Gastrocnemius medialis (tissue), 4 donors: ENCODE measurements around the gene PRIMPOL.

Experiments used
- POLR2A ChIP-seq, 2 donors: fragments of 450-650 bp; IDR thresholded peaks; one replicate each; pipeline ENCODE4 v1.6.1; 2017; ENCODE audit warnings: antibody characterized with exemption in 2 of 2, mild to moderate bottlenecking in 2 of 2, moderate library complexity in 2 of 2
- TF ChIP-seq, protein P1 (sequence below), 5 experiments: fragments of 450-650 bp in 3 of 5; fragments of 200-600 bp in 2 of 5; sonication (generic) in 2 of 5; IDR thresholded peaks in 4 of 5; conservative IDR thresholded peaks in 1 of 5; 1 replicate in 4 of 5; 2 replicates in 1 of 5; pipeline ENCODE4 v1.5.1; 2016 to 2019; ENCODE audit warnings: antibody characterized with exemption in 5 of 5, mild to moderate bottlenecking in 3 of 5, moderate library complexity in 3 of 5

DNA sequence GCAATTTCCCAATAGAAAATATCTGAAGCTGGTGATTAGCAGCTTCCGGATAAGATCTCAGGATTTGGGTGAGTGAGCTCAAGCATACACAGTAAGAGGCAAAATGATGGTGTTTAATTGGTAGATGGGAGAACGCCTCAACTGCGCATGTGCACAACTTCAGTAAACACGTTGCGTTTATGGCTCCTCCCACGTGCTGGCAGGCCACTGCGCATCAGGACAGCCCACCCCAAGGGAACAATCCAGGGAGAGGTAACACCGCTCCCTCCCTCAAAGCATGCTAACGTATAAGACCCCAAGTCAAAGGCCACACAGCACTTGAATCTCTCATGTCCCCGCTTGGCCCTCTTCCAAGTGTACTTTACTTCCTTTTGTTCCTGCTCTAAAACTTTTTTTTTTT is 94.7 kb downstream of the PRIMPOL start:
- TF ChIP-seq, protein P1, sequence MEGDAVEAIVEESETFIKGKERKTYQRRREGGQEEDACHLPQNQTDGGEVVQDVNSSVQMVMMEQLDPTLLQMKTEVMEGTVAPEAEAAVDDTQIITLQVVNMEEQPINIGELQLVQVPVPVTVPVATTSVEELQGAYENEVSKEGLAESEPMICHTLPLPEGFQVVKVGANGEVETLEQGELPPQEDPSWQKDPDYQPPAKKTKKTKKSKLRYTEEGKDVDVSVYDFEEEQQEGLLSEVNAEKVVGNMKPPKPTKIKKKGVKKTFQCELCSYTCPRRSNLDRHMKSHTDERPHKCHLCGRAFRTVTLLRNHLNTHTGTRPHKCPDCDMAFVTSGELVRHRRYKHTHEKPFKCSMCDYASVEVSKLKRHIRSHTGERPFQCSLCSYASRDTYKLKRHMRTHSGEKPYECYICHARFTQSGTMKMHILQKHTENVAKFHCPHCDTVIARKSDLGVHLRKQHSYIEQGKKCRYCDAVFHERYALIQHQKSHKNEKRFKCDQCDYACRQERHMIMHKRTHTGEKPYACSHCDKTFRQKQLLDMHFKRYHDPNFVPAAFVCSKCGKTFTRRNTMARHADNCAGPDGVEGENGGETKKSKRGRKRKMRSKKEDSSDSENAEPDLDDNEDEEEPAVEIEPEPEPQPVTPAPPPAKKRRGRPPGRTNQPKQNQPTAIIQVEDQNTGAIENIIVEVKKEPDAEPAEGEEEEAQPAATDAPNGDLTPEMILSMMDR (IDR thresholded peaks at IDR 0.05 in 4 of 5, conservative IDR thresholded peaks at IDR 0.05 in 1 of 5) = no peak
- no peak for TF ChIP-seq POLR2A (IDR thresholded peaks at IDR 0.05)
